HG02973 (cell line): Measurements from ENCODE around the gene CENPA.

Source experiments
- ATAC-seq: cut with Tn5 transposase; IDR thresholded peaks from one replicate; pipeline ENCODE4 v1.9.1; 2021; ENCODE audit warnings: moderate library complexity; ENCODE audit not compliant: unreplicated experiment

CENPA gene

GRCh38 chr2:26840937-26841610 lies 55.2 kb downstream of the CENPA start:
- ATAC-seq: no peak

- ATAC-seq: no peak
These were observed 57.2 kb downstream of the CENPA start for GRCh38 chr2:26843041-26843440.
